Measurements from ENCODE around the gene CSTPP1.
"Not testable (repeated sequence)": the region's sequence is repeated elsewhere in the genome, so short reads cannot be mapped to it uniquely, and the experiment has no call there.

- not testable (repeated sequence) for TF ChIP-seq CTCF, EP300 (IDR thresholded peaks at IDR 0.05)
Measured at GRCh38 chr11:47098223-47098622, 161.7 kb downstream of the CSTPP1 start.

Data from tibial nerve (tissue), 4 donors.